ENCODE measurements around the gene UXS1. TPM values are rescaled to one million over a fixed set of nuclear protein-coding genes. Genes with fewer than 3 reads are reported as not detected.

UXS1 gene
- total and polyA plus RNA-seq, 2 donors (not counting 3 experiments of a cell fraction or from before 2014, with no cell fraction given) = 34.2 to 43.2 TPM

- FAIRE-seq (no peak), DNase-seq (ENCODE audit: low read depth, low spot score) (no peak)
- no peaks in the 10 kb centered on the region for H3K36me3 ChIP-seq (ENCODE audit: control insufficient read depth in 2 of 2, extremely low read depth in 1 of 2, insufficient read depth in 2 of 2, low read length in 2 of 2)
- ChIA-PET CTCF (no interaction called here), POLR2A (no interaction called here)
- H2AFZ ChIP-seq (ENCODE audit: low read depth, low read length) = no peak overlapping the region
- dilution Hi-C loops (cut with MboI; ENCODE audit: extremely low pct_ligation_motif_present, low sequenced_read_pairs) = no loop called here
- H3K9ac ChIP-seq (replicated peaks; ENCODE audit: extremely low read depth, insufficient read depth, low read length) = no peak overlapping the region
- H3K4me2 ChIP-seq (ENCODE audit: insufficient read depth, low read length) = no peak overlapping the region
- H3K27me3 ChIP-seq (ENCODE audit: control insufficient read depth in 2 of 2, insufficient read depth in 2 of 2, low read length in 2 of 2) = no peaks in the 10 kb centered on the region
- TF ChIP-seq GATA2 (IDR thresholded peaks at IDR 0.05; ENCODE audit: insufficient read depth, insufficient read length, low read depth, low read length) (no peak), POLR2AphosphoS5 (IDR thresholded peaks at IDR 0.05; ENCODE audit: insufficient read depth, low read depth, low read length) (no peak), MYC (IDR thresholded peaks at IDR 0.05; ENCODE audit: low read depth, low read length) (no peak), POLR2A (IDR thresholded peaks at IDR 0.05; ENCODE audit: low read depth, low read length) (no peak), JUN (IDR thresholded peaks at IDR 0.05; ENCODE audit: borderline replicate concordance, insufficient read depth, insufficient read length, low read depth) (no peak), MAX (IDR thresholded peaks at IDR 0.05; ENCODE audit: insufficient read depth, insufficient read length) (no peak), EZH2 (IDR thresholded peaks at IDR 0.05; ENCODE audit: borderline replicate concordance, low read depth, low read length, severe bottlenecking) (no peak), CTCF (IDR thresholded peaks at IDR 0.05; ENCODE audit: extremely low read depth in 1 of 2, insufficient read depth in 1 of 2, low read depth in 1 of 2, low read length in 2 of 2) (no peak), FOS (IDR thresholded peaks at IDR 0.05; ENCODE audit: borderline replicate concordance, insufficient read depth, low read length) (no peak)
- H3K4me1 ChIP-seq (ENCODE audit: control insufficient read depth, extremely low read depth, insufficient read depth, low read length) = no peaks in the 10 kb centered on the region
- no TSS peak for BruUV-seq (replicated peaks)
- H3K27ac ChIP-seq (ENCODE audit: insufficient read depth, low read depth, low read length) = no peak overlapping the region
- H4K20me1 ChIP-seq (replicated peaks; ENCODE audit: control insufficient read depth, extremely low read depth, insufficient read depth, low read length) = no peaks in the 10 kb centered on the region
- H3K9me1 ChIP-seq (replicated peaks; ENCODE audit: control insufficient read depth, extremely low read depth, insufficient read depth, low read length) = no peaks in the 10 kb centered on the region
- H3K9me3 ChIP-seq (replicated peaks; ENCODE audit: control insufficient read depth, insufficient read depth, low read length) = no peaks in the 10 kb centered on the region
- H3K79me2 ChIP-seq (ENCODE audit: control insufficient read depth, insufficient read depth, low read length) = no peaks in the 10 kb centered on the region
- H3K4me3 ChIP-seq (replicated peaks in 1 of 3; ENCODE audit: insufficient read depth in 1 of 3, low read depth in 1 of 3, low read length in 3 of 3) = no peak overlapping the region
- intact Hi-C loops (cut with micrococcal nuclease) = loop anchor here (10.0 kb wide), 1 partner anchor 345 kb away; the partner anchor contains the start of gene NCK2
Observed at GRCh38 chr2:106089611-106090010, 104.5 kb downstream of the UXS1 start.
